NCI-H1092 (cell line): ENCODE results near the gene NLGN1.

ENCODE experiments used
- DNase-seq: peaks from one replicate; lab custom pipeline; 2025; lab: John Stamatoyannopoulos, UW

The NLGN1 gene

GRCh38 chr3:174098746-174099145 lies 701.2 kb downstream of the NLGN1 start:
- no peak for DNase-seq

- no peak for DNase-seq
These were observed 702.2 kb downstream of the NLGN1 start for GRCh38 chr3:174099724-174100123.

- DNase-seq: no peak
These were observed 703.2 kb downstream of the NLGN1 start for GRCh38 chr3:174100744-174101143.

GRCh38 chr3:174101244-174101643 lies 703.7 kb downstream of the NLGN1 start:
- DNase-seq: no peak

- no peak for DNase-seq
These were observed 704.7 kb downstream of the NLGN1 start for GRCh38 chr3:174102274-174102673.

- no peak for DNase-seq
These were observed 705.3 kb downstream of the NLGN1 start for GRCh38 chr3:174102866-174103265.

GRCh38 chr3:174110761-174111160 lies 713.2 kb downstream of the NLGN1 start:
- DNase-seq: no peak

- no peak for DNase-seq
These were observed 714.2 kb downstream of the NLGN1 start for GRCh38 chr3:174111776-174112175.

GRCh38 chr3:174116421-174116820 lies 718.9 kb downstream of the NLGN1 start:
- no peak for DNase-seq

- DNase-seq: no peak
These were observed 723.5 kb downstream of the NLGN1 start for GRCh38 chr3:174120997-174121396.

- no peak for DNase-seq
These were observed 724.9 kb downstream of the NLGN1 start for GRCh38 chr3:174122411-174122810.

GRCh38 chr3:174125267-174125824 lies 727.8 kb downstream of the NLGN1 start:
- DNase-seq: peak; percentile 18

GRCh38 chr3:174126990-174127758 lies 729.6 kb downstream of the NLGN1 start:
- no peak for DNase-seq

- DNase-seq: no peak
These were observed 734.5 kb downstream of the NLGN1 start for GRCh38 chr3:174132006-174132405.

- no peak for DNase-seq
These were observed 735.0 kb downstream of the NLGN1 start for GRCh38 chr3:174132421-174133042.

- DNase-seq: no peak
These were observed 748.5 kb downstream of the NLGN1 start for GRCh38 chr3:174146008-174146407.

GRCh38 chr3:174147798-174148197 lies 750.3 kb downstream of the NLGN1 start:
- no peak for DNase-seq

- DNase-seq: no peak
These were observed 756.3 kb downstream of the NLGN1 start for GRCh38 chr3:174153871-174154270.

GRCh38 chr3:174156200-174156599 lies 758.7 kb downstream of the NLGN1 start:
- no peak for DNase-seq

- no peak for DNase-seq
These were observed 761.1 kb downstream of the NLGN1 start for GRCh38 chr3:174158674-174159073.

GRCh38 chr3:174159604-174160003 lies 762.1 kb downstream of the NLGN1 start:
- DNase-seq: no peak

- DNase-seq: no peak
These were observed 765.0 kb downstream of the NLGN1 start for GRCh38 chr3:174162550-174162949.

- no peak for DNase-seq
These were observed 770.5 kb downstream of the NLGN1 start for GRCh38 chr3:174168026-174168425.
